Loucy (cell line): ENCODE data around the gene ZFYVE28.

Experiments
- H2AFZ ChIP-seq: fragments of 200-600 bp; sonication (generic); 2 replicates; pipeline ENCODE4 v1.6.0; 2016; ENCODE audit warnings: antibody characterized with exemption, mild to moderate bottlenecking, low read length, moderate library complexity
- H3F3A ChIP-seq: fragments of 200-600 bp; 2 replicates; pipeline ENCODE4 v1.6.0; 2016; ENCODE audit warnings: antibody characterized with exemption, low read depth, mild to moderate bottlenecking
- H3K27me3 ChIP-seq: fragments of 200-600 bp; sonication (generic); 2 replicates; pipeline ENCODE4 v1.6.1; 2014; ENCODE audit warnings: low read length, mild to moderate bottlenecking; ENCODE audit not compliant: insufficient read depth, poor library complexity, severe bottlenecking
- H3K36me3 ChIP-seq: fragments of 200-600 bp; sonication (generic); 2 replicates; pipeline ENCODE4 v1.6.1; 2016; ENCODE audit warnings: low read length; ENCODE audit not compliant: insufficient read depth
- H3K4me1 ChIP-seq: fragments of 200-600 bp; sonication (generic); 2 replicates; pipeline ENCODE4 v1.5.1; 2014; ENCODE audit warnings: low read length, mild to moderate bottlenecking; ENCODE audit not compliant: insufficient read depth, poor library complexity, severe bottlenecking
- H3K4me2 ChIP-seq: fragments of 200-600 bp; sonication (generic); 2 replicates; pipeline ENCODE4 v1.6.0; 2014; ENCODE audit warnings: antibody characterized with exemption, low read length, low read depth, mild to moderate bottlenecking; ENCODE audit not compliant: poor library complexity, severe bottlenecking
- H3K4me3 ChIP-seq: fragments of 200-600 bp; sonication (generic); 2 replicates; pipeline ENCODE4 v1.5.1; 2014; ENCODE audit warnings: low read length, mild to moderate bottlenecking, mixed read lengths; ENCODE audit not compliant: poor library complexity, severe bottlenecking
- H3K79me2 ChIP-seq: fragments of 200-600 bp; sonication (generic); 2 replicates; pipeline ENCODE4 v1.6.1; 2014; ENCODE audit warnings: low read length; ENCODE audit not compliant: insufficient read depth
- H3K9ac ChIP-seq: fragments of 200-600 bp; sonication (generic); 2 replicates; pipeline ENCODE4 v1.6.0; 2014; ENCODE audit warnings: mild to moderate bottlenecking, low read depth, low read length, moderate library complexity; ENCODE audit not compliant: poor library complexity, severe bottlenecking
- H3K9me2 ChIP-seq: fragments of 200-600 bp; sonication (generic); replicated peaks from 2 replicates; pipeline ENCODE4 v1.6.1; 2016; ENCODE audit warnings: low read depth, low read length, mixed read lengths
- H3K9me3 ChIP-seq: fragments of 200-600 bp; sonication (generic); 2 replicates; pipeline ENCODE4 v1.6.1; 2014; ENCODE audit warnings: mild to moderate bottlenecking, antibody characterized with exemption, low read length, low read depth; ENCODE audit not compliant: insufficient read depth
- H4K20me1 ChIP-seq: fragments of 200-600 bp; sonication (generic); 2 replicates; pipeline ENCODE4 v1.6.0; 2014; ENCODE audit warnings: antibody characterized with exemption, low read length, mild to moderate bottlenecking; ENCODE audit not compliant: insufficient read depth, poor library complexity, severe bottlenecking
- EZH2phosphoT487 ChIP-seq: fragments of 200-600 bp; IDR thresholded peaks from 2 replicates; pipeline ENCODE4 v1.6.1; 2018; ENCODE audit warnings: antibody characterized with exemption, mild to moderate bottlenecking, moderate library complexity, borderline replicate concordance
- TF ChIP-seq, protein P1 (sequence below): fragments of 200-600 bp; sonication (generic); conservative IDR thresholded peaks from 2 replicates; pipeline ENCODE4 v1.5.1; 2014; ENCODE audit warnings: mild to moderate bottlenecking, antibody characterized with exemption, low read length

The ZFYVE28 gene

GRCh38 chr4:2280531-2281300 is 137.7 kb downstream of the ZFYVE28 start:
- no peaks in the 10 kb centered on the region for H3K27me3 ChIP-seq
- peak overlapping the region; percentile 47 for H2AFZ ChIP-seq
- no peaks in the 10 kb centered on the region for H4K20me1 ChIP-seq
- no peaks in the 10 kb centered on the region for H3K79me2 ChIP-seq
- TF ChIP-seq, protein P1, sequence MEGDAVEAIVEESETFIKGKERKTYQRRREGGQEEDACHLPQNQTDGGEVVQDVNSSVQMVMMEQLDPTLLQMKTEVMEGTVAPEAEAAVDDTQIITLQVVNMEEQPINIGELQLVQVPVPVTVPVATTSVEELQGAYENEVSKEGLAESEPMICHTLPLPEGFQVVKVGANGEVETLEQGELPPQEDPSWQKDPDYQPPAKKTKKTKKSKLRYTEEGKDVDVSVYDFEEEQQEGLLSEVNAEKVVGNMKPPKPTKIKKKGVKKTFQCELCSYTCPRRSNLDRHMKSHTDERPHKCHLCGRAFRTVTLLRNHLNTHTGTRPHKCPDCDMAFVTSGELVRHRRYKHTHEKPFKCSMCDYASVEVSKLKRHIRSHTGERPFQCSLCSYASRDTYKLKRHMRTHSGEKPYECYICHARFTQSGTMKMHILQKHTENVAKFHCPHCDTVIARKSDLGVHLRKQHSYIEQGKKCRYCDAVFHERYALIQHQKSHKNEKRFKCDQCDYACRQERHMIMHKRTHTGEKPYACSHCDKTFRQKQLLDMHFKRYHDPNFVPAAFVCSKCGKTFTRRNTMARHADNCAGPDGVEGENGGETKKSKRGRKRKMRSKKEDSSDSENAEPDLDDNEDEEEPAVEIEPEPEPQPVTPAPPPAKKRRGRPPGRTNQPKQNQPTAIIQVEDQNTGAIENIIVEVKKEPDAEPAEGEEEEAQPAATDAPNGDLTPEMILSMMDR = peak; percentile 42
- TF ChIP-seq EZH2phosphoT487 = no peak
- H3K36me3 ChIP-seq = no peaks in the 10 kb centered on the region
- H3K4me3 ChIP-seq = no peak overlapping the region
- no peaks in the 10 kb centered on the region for H3K9me2 ChIP-seq
- H3K9me3 ChIP-seq = no peaks in the 10 kb centered on the region
- H3K4me1 ChIP-seq = peaks cover 49% of the 10 kb centered on the region
- peak overlapping the region; percentile 80 for H3K9ac ChIP-seq
- peak overlapping the region; percentile 86 for H3K4me2 ChIP-seq
- H3F3A ChIP-seq = peaks cover 12% of the 10 kb centered on the region

DNA sequence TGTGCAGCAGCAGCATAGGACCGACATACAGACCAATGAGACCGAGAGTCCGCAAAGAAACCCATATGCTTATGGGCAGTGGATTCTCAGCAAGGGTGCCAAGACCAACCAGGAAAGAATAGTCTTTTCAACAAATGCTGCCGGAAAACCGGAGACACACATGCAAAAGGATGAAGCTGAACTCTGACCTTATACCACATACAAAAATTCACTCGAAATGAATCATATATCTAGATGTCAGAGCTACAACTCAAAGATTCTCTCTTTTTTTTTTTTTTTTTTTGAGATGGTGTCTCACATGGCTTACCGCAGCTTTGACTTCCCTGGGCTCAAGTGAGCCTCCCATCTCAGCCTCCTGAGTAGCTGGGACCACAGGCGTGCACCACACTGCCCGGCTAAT is 140.5 kb downstream of the ZFYVE28 start:
- TF ChIP-seq EZH2phosphoT487 = no peak
- TF ChIP-seq, protein P1 = no peak
- no peak overlapping the region for H3K4me2 ChIP-seq
- H3K4me3 ChIP-seq = no peak overlapping the region
- H3K9me2 ChIP-seq = no peaks in the 10 kb centered on the region
- H3K36me3 ChIP-seq = no peaks in the 10 kb centered on the region
- peaks cover 30% of the 10 kb centered on the region for H3K4me1 ChIP-seq
- H3K9ac ChIP-seq = no peak overlapping the region
- no peaks in the 10 kb centered on the region for H3K9me3 ChIP-seq
- H3K79me2 ChIP-seq = no peaks in the 10 kb centered on the region
- no peaks in the 10 kb centered on the region for H4K20me1 ChIP-seq
- H3K27me3 ChIP-seq = no peaks in the 10 kb centered on the region
- peaks cover 12% of the 10 kb centered on the region for H3F3A ChIP-seq
- no peak overlapping the region for H2AFZ ChIP-seq

DNA sequence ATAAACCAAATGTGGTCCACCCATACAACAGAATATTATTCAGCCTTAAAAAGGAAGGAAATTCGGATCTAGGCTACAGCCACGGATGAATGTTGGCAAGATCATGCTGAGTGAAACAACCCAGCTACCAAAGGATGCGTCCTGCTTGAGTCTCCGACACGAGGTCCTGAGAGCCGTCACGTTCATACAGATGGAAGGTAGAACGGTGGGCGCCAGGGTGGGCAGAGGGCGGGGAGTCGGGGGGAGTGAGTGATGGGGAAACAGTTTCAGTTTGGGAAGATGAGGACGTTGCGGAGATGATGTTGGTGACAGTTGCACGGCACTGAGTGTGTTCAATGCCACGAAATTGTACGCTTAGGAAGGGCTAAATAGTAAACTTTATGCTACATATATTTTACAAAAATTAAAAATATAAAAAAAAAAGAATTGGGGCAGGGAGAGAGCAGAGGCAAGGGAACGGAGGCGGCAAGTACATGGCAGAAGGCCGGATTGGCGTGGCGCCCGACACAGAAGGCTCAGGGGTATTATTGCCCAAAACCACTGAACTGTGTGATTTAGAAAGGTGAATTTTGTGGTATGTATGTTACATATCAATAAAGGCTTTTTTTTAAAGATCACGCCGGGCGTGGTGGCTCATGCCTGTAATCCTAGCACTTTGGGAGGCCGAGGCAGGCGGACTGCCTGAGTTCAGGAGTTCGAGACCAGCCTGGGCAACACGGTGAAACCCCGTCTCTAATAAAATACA is 141.7 kb downstream of the ZFYVE28 start:
- Histone ChIP-seq H4K20me1 (no peaks in the 10 kb centered on the region), H2AFZ (no peak overlapping the region), H3K9me2 (no peaks in the 10 kb centered on the region), H3K27me3 (no peaks in the 10 kb centered on the region), H3K4me3 (no peak overlapping the region), H3K79me2 (no peaks in the 10 kb centered on the region), H3K9me3 (no peaks in the 10 kb centered on the region), H3K4me1 (peaks cover 30% of the 10 kb centered on the region), H3F3A (peaks cover 4% of the 10 kb centered on the region), H3K4me2 (no peak overlapping the region), H3K9ac (no peak overlapping the region), H3K36me3 (no peaks in the 10 kb centered on the region)
- TF ChIP-seq, protein P1 = no peak
- no peak for TF ChIP-seq EZH2phosphoT487
